Daoy (cell line): ENCODE measurements around the gene NECTIN1. TPM values are rescaled to one million over a fixed set of nuclear protein-coding genes. Genes with fewer than 3 reads are reported as not detected.

ENCODE experiments used
- DNase-seq: peaks from one replicate; pipeline ENCODE4 v3.0.0-alpha.2; 2015; ENCODE audit warnings: low read depth
- total RNA-seq: library from RNA; depleted of rRNA; stranded (reverse); fragments of >200 nt; shearing (Covaris generic); gene quantifications from 2 replicates; pipeline ENCODE4 v1.2.3, GENCODE V29; 2014

The NECTIN1 gene
- total RNA-seq, 1 experiment from 2014 or later = 4.1 TPM

DNA sequence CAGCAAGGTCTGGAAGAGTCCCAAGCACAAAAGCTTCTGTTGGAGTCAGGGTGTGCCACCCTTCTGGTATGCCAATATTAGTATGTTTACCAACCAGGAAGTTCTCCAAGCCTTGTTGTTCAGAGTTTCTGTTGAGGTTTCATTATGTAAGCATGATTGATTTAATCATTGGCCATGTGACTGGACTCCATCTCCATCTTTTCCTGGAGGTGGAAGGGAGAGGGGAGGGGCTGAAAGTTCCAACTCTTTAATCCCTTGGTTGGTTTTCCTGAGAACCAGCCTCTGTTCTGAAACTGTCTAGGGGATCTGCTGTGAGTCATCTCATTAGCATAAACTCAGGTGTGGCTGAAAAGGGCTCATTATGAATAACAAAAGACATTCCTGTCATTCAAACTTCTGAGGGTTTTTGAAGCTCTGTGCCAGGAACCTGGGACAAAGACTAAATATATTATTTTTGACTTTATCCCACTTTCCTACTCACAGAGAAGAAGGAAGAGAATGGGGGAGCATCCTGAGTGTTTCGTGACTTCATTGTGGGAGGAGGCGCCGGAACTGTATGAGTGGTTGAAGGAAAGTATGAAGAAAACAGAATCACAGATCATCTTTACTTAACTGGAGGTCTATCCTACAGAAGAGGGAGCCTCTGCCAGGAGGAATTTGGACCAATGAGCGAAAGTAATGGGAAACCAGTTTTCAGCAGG lies 138.2 kb downstream of the NECTIN1 start:
- peak; percentile 67 for DNase-seq

DNA sequence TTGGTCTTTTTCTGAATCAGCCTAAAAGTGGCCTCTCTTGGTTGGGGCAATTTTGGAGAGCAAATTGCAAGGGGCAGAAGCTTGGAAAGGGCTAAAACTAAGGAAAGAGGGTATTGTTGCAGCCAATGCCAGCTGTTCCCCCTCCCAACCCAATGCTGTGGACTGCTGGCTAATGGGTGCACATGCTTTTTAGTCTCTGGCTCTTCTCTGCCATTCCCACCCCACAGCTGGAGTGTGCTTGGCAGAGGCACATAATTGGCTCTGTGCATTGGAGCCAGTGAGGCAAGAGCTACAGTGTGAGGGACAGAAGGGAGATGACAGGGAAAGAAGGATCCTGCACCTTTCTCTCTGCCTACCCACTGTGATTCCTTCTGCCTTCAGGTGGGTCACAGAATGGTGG lies 140.0 kb downstream of the NECTIN1 start:
- DNase-seq = no peak
